Measurements from ENCODE around the gene PC.
A peak's percentile ranks its signal among the peaks of the same experiment; 100 is the strongest.

Gene PC

DNA sequence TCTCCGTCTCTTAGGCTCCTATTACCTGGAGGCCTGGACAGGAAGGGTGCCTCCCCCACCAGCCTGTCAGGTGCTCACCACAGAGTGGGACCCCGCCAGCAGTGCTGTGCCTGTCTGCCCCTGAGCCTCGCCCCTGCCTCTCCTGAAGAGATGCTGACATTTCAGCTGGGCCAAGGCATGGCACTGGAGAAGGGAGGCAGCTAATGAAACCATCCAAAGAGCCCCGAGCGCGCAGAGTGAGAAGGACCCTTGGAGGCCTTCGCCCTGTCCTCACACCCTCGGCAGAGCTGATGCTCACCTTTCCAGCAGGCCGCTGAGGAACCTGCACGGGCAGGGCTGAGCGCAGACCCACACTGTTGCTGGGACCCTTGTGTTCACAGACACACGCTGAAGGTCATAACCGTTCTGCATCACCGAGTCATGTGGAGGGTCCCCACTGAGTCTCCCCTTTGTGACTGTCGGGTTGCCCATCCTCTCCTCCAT lies 103.4 kb downstream of the PC start:
- no peak for DNase-seq (ENCODE audit: low read depth in 2 of 2)

DNA sequence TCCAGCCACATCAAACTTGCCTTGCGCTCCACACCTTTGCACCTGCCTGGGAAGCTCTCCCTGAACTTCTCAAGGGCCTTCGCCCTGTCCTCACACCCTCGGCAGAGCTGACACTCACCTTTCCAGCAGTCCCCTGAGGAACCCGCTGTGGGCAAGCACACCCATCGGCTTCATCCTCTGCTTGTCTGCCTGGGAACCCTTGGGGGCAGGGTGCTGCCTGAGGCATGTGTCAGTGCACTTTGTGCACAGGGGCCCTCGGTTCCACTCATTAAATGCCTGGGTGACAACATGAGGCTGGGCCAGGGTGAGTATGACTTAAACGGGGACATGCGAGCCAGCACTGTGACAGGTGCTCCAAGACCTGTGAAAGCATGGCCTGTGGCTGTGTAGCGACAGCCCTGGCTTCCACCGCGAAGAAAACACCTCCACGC lies 103.9 kb downstream of the PC start:
- no peak for DNase-seq (ENCODE audit: low read depth in 2 of 2)

DNA sequence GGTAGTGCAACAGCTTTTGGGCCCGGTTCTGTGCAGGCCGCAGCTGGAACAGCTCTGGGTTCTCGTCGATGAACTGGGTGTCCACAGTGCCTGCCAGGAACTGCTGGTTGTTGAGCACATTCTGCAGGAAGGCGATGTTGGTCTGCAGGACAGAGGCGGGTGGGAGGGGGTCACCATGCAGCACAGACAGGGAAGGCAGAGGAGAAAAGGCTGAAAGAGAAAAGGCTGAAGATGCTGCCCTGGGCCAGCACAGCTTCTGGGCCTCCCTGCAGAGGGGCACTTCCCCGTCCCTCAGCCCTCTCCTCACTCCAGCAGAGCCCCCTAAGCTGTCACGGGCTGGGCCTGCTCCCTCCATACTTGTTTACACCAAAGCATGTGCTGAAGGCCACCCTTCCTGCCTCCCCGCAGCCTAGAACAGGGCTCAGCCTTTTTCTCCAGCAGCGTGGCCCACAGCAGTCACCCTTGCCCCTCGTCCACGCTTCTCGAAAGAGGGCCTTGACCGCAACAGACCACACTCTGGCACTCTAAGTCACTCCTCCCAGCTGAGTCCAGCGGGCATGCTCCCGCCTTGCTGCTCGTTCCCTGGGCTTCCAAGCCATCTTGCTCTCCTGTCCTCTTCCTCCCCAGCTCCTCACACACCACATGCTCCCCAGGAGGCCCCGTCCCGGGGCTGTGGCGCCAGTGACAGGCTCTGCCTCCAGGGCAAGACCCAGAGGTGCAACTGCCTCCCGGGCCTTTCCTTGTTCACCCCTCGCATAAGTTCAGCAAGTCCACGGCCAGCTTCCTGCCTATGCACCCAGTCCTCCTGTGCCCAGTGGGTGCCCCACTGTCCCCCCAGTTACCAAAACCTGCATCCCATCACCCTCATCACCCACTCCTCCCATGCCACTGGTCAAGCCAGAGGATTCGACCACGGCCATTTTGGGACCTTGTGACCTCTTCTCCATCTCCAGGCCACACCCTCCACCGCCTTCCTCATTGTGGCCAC lies 104.6 kb downstream of the PC start:
- DNase-seq (ENCODE audit: low read depth in 2 of 2): no peak

DNA sequence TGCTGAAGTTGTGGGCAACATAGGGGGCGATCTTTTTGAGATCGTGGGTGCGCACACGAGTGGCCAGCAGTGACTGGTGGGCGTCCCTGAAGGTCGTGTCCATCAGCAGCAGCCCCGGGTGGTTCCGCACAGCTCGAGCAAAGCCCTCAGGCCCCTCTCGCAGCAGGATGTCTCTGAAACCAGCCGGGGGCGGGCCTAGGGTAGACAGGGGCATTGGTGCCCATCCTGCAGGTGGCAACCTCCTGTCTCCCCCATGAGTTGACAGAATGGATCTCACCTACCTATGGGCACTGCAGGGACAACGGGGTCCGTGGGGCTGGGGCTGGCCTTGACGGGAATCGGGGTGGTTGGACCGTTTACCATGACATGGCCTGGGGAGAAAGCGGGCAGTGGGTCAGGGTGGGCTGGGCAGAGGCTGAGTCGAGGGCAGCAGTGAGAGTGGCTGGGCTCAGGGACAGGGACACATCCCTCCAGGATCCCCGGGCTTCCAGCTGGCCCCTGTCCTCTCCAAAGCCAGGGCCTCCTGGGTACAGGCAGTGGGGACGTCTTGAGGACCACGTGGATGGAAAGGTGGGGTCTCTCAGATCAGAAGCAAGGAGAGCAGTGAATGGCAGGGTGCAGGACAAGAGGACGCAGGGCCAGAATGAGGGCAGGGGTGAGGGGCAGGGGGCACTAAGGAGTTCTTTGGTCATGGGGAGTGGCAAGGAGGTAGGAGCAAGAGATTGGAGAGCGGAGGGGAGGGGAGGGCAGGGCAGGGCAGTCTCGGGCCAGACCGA lies 105.5 kb downstream of the PC start:
- no peak for DNase-seq (ENCODE audit: low read depth in 2 of 2)

GRCh38 chr11:66851698-66852465 lies 106.3 kb downstream of the PC start:
- DNase-seq (ENCODE audit: low read depth in 2 of 2): peak in 1 of 2 donors; percentile 16

GRCh38 chr11:66851239-66851596 lies 107.0 kb downstream of the PC start:
- DNase-seq (ENCODE audit: low read depth in 2 of 2): no peak

- no peak for DNase-seq (ENCODE audit: low read depth in 2 of 2)
Measured at GRCh38 chr11:66850588-66851238, 107.5 kb downstream of the PC start.

GRCh38 chr11:66850235-66850587 lies 108.0 kb downstream of the PC start:
- no peak for DNase-seq (ENCODE audit: low read depth in 2 of 2)

DNA sequence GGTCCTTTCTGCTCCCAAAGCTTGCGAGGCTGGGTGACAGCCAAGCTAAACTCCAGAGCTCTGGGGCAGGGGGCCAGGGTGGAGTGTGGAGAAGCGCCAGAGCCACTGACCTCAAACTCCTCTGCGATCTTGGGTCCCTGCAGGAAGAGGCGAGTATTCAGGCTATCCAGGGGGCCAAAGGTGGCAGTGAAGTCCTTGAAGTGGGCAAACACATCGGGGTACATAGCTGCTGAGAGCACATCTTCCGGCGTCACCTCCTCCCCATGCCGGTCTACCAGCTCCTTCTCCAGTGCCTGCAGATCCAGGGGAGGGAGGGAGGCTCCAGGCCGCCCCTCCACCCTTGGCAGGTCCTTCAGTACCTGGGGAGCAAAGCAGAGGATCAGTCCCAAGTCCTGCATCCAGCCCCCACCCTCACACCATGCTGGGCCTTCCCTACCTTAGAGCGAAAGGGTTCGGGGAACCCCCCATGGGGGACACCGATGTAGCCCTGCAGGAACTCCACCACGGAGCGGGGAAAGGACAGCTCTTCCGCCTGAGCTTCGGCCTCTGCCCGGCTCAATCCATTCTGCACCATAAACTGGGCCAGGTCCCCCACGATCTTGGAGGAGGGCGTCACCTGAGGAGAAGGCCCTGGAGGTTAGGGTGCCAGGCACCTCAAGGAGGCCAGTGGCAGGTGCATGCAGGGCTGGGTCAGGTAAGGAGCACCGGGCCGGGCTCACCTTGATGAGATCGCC lies 108.5 kb downstream of the PC start:
- DNase-seq (ENCODE audit: low read depth in 2 of 2): no peak

DNA sequence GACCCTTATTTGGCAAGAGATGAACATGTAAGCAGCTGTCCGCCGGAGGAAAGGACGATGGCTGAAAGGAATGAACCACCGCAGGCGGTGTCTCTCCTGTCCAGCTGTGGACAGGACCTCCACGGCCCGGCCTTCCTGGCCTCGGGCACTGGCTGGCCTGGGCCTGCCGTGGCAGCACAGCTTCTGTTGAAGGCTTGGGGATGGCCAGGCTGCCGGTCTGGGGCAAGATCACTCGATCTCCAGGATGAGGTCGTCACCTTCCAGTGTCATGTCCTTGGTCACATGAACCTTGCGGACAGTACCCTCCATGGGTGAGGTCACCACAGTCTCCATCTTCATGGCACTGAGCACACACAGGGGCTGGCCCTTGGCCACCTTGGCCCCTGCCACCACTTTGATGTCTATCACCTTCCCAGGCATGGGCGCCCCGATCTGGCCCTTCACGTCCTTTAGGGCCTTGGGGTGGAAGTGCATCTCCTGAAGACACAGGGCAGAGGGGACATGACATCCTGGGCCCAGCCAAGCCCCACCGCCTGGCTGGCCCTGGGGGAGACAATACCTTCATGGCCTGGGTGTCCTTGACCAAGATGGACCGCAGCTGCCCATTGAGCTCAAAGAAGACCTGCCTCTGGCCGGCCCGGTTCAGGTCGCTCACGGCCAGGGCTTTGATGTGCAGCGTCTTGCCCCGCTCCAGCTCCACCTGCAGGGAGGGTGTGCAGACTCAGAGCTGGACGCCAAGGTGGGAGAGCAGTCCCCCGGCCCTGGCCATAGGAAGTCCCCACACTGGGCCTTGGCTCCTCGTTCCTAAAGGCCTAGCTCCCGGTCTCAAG lies 109.3 kb downstream of the PC start:
- DNase-seq (ENCODE audit: low read depth in 2 of 2): no peak

GRCh38 chr11:66847461-66848232 lies 110.5 kb downstream of the PC start:
- DNase-seq (ENCODE audit: low read depth in 2 of 2): no peak

GRCh38 chr11:66846671-66847091 lies 111.5 kb downstream of the PC start:
- no peak for DNase-seq (ENCODE audit: low read depth in 2 of 2)

GRCh38 chr11:66845876-66846212 lies 112.3 kb downstream of the PC start:
- no peak for DNase-seq (ENCODE audit: low read depth in 2 of 2)

- no peak for DNase-seq (ENCODE audit: low read depth in 2 of 2)
Measured at GRCh38 chr11:66845143-66845875, 112.9 kb downstream of the PC start.

DNA sequence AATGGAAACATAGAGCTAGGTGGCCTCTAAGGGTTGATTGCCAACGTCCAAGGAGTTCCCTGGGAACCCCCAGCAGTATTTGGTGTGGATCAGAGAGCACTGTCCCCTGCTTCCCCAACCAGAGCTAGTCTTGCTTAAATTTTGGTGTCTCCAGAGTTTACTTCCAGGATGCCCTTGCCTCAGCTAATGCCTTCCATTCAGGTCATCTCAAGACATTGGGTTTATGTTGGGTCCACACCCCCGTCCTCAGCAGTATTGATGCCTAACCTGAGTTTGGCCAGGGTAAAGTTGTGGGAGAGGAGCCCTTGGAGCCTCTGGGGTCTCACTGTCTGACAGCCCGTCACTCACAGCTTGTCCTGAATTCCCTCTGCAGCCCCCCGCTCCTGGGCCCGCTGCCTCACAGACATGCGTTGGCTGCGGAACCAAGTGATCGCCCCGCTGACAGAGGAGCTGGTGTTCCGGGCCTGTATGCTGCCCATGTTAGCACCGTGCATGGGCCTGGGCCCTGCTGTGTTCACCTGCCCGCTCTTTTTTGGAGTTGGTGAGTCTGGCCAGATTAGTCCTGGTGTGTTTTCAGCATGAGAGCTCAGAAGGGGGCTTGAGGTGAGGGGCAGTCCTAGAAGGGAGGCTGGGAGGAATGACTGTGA lies 113.6 kb downstream of the PC start:
- DNase-seq (ENCODE audit: low read depth in 2 of 2): no peak

GRCh38 chr11:66843776-66844495 lies 114.2 kb downstream of the PC start:
- no peak for DNase-seq (ENCODE audit: low read depth in 2 of 2)
